NCI-H1417 (cell line): Measurements from ENCODE around the gene CIB2.
A peak's percentile ranks its signal among the peaks of the same experiment; 100 is the strongest.

Source experiments
- DNase-seq, 3 experiments: peaks; one replicate each; lab custom pipeline; 2025; lab: John Stamatoyannopoulos, UW

CIB2 gene

DNA sequence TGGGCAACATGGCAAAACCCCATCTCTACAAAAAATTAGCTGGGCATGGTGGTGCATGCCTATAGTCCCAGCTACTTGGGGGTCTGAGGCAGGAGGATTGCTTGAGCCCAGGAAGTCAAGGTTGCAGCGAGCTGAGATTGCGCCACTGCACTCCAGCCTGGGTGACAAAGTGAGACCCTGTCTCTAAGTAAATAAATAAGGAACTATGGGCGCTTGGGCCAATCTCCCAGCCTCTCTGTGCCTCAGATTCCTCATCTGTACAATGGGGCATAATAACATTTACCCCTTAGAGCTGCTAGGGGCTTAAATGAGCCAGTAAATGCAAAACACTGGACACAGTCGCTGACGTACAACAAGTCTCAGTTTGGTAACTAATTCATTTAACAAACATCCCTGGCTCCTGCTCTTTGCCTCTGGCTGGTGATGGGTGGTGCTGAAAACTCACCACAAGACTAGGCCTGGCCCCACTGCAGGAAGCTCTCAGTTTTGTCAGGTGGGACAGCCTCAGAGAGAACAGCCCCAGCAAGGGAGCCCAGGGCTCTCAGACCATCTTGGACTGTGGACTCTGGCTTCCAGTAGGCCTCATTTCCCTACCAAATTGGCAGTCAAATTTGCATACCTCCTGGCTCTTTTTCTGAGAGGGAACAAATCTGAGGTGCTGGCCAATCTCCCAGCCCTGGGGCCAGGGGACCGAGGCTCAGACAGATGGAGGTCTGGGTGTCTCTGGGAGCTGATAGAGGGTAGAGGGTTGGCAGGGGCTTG, 47.4 kb downstream of the CIB2 start:
- DNase-seq = no peak

DNA sequence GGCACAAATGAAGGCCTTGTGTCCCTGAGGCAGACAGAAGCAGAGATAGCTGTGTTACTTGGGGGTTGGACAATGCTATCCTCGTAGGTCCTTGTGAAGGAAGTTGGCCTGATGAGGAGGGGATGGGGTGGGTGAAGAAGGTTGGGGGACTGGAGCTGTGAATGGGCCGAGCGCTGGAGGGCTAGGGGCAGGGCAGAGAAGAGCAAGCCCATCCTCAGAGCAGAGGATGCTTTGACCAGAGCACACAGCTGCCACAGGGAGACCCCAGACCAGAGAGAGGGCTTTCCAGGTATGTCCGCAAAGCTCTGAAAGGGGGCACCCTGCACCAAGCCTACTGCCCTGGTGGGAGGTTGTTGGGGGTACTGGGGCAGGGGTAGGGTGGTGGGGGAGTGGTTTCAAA, 48.1 kb downstream of the CIB2 start:
- DNase-seq = no peak

DNA sequence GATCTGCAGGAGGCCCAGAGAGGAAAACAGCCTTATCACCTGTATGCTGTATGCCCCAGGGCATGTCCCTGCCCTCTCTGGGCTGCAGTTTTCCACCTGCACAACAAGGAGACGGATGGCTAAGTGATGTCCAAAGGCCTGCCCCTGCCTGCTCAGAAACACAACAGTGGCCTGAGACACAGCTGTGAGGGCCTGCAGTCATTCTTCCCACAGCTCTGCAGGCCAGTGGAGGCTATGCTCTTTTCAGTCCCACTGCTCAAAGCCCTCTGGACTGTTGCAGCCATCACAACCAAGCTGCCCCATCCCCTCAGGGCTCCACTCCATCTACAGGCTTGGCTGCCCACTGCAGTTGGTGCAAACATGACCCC, 48.5 kb downstream of the CIB2 start:
- no peak for DNase-seq

DNA sequence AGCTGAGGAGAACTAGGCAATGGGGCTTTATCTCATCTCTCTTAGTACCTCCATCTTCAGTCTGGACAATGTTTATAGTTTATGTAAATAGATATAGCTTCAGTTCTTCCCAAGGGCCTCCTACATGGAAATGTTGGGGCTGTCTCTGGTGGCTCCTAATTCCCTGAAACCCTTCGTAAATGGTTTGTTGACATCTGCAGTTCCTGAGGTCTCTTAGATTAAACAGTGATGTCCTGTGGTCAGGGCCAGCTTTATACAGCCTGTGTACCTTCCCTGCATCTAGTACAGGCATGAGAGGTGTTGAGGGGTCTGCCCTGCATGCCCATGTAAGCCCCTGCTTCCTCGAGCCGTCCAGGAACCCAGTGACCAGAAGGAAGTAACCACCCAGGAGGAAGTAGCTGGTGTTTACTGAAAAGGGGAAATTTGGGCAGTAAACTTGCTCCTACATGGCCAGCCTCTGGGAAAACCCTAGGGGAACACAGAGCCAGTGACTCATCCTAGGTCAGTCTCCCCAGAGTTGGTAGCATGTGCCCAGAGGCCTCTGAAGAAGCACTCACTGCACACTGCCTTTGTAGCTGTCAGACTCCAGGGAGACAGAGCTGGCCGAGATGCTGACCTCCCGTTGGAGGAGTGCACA, 49.0 kb downstream of the CIB2 start:
- DNase-seq = no peak

DNA sequence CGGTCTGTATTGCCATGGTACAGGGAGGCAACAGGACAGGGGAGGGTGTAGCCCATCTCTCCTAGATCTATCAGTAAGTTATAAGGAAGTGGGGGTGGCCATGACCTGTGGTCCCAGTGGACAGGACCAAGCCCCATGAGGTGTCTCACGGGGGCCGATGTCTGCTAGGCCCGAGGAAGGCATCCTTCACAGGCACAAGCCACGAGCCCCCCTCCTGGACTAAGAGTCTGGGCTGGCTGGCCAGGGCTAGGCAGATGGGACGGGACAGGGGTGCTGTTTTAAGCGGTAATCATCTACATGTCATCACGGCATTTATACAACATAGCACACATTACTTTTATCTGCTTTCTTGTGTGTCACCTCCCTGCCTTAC, 51.2 kb downstream of the CIB2 start:
- DNase-seq = no peak

DNA sequence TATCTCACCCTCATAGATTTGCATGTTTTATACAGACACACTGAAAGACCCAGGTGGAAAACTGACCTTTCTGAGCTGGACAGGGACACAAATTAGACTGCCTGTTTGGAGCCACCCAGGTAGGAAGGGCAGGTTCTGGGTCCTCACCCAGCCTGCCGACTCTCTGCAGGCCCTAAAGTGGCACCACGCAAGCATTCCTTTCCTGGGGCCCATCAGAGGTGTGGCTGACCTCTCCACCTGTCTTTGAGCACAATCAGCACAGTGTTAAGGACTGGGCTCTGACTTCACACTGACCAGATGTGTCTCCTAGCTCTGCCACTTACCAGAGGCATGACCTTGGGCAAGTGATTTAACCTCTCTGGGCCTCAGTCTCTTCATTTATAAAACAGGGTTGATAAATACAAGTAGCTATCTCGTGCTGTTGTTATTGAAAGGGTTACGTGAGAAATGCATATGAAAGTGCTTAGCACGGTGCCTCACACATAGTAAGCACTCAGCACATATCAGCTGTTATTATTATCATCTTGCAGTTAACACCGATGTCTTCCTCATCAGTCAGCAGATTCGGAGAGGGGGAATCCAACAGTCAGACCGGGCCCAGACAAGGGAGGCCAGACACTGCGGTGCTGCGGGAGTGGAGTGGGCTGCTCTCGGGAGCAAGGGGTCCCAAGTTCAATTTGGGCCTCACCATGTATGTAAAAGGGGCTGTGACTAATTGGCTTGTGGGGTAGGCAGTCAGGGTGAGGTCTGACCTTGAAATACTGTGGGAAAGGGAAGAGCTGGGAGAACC, 51.8 kb downstream of the CIB2 start:
- no peak for DNase-seq

DNA sequence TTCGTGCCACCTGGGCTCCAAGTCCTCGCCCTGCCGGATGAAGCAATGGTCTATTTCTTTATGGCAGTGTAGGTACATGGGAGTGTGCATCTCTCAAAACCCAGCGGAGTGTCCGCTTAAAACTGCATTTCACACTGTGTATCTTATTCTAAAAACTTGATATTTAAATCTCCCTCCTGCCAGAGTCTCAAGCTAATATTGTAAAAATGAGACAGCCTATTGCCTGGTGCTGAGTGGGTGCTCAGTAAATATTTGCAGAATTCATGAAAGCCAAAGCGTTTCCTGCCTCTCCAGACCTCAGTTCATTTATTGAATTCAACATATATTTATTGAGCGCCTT, 53.4 kb downstream of the CIB2 start:
- DNase-seq = peak in 1 of 3 experiments; percentile 85

DNA sequence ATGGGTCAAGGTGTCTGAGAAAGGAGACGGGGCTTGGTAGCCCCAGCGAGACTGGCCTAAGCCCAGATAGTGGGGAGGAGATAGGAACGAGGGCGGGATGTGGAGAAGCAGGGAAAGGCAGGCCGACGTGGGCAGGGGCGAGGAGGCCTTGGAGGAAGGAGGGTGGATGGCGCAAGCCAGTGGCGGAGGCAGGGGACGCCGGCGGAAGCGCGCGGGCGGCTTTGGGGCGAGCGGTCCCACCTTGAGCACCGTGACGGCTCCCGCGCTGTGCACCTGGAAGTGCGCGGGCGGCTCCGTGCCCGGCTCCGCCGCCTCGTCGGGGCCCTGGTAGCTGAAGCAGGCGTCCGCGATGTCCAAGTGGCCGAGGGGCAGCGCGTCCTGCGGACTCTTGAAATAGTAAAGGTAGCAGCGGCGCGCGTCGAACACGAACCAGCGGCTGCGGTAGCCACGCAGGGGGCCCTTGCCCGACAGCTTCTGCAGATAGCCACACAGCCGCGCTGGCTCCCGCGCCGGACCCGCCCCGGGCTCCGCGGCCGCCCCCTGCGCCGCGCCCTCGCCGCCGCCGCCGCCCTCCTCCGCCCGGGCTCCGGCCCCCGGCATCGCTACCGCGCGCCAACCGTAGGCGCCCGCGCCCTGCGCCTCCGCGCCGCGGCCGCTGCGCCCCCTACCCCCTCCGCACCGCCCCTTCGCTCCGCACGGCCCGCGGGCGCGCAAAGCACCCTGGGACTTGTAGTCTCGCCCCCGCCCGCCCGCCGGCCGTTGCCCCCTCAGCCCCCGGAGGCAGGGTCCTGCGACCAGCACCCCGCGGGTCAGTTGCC, 54.0 kb downstream of the CIB2 start, which contains the start of gene TBC1D2B:
TBC1D2B (minus strand) TSS at position 659 of the 818 bp plus-strand sequence; CDS start at position 600, 59 bp downstream.
- peak; percentile 44 to 93 (median 89) for DNase-seq

DNA sequence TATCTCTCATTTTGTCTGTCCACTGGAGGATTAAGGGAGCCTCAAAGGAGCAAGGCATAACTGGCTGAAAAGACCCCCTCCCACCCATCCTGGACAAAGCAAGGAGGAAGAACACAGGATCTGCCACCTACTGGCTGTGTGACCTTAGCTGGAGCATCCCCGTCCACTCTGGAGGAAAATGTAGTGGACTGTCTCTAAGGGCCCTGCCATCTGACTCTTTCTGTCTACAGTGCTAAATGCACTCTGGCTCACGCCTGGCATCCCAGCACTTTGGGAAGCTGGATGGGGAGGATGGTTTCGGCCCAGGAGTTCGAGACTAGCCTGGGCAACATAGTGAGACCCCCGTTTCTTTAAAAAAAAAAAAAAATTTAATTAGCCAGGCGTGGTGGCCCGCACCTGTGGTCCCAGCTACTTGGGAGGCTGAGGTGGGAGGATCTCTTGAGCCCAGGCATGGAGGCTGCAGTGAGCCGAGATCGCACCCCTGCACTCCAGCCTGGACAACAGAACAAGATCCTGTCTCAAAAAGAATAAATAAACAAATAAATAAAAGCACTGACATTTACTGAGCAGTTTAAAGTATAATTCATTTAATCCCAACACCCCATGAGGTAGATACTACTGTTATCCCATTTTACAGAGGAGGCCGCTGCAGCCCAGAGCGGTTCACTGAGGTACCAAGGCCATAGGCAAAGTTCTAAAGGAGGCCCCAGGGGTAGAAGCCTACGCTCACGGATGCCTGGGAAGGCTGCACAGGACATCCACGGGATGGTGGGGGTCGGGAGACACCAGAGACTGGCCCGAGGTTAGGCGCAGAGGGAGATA, 54.8 kb downstream of the CIB2 start:
- peak in 1 of 3 experiments; percentile 54 for DNase-seq

DNA sequence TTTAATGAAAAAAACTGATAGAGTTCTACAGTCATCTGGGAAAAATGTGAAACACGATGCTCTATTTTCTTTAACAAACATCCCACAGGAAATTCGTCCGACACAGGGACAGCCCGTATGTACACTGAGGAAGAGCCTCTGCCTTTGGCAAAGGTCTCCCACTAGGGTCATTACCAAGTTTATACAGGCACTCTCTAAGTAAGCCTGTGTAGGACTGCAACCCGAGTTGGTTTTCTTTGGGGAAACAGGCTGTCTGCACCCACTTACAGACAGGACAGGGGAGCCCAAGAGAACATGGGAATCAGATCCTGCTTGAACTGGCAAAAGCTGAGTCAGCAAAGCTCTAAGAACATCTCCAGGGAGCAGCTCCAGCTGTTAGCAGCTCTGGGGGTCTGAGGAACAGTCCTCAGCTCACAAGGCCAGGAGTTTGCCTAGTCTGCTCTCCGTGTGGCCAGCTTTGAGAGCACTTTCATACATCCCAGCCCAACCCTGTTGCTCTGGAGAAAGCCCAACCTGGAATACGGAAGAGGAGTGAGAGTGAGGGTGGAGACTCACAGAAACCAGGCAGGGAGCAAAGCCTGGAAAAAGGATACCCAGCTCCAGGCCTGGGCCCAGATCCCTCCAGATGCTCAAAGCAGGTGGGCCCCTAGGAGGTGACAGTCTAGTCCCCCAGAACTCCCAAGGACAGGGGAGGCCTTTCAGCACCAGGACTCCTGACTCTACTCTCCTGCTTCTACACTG, 55.6 kb downstream of the CIB2 start:
- DNase-seq = peak; percentile 33 to 65 (median 45)

DNA sequence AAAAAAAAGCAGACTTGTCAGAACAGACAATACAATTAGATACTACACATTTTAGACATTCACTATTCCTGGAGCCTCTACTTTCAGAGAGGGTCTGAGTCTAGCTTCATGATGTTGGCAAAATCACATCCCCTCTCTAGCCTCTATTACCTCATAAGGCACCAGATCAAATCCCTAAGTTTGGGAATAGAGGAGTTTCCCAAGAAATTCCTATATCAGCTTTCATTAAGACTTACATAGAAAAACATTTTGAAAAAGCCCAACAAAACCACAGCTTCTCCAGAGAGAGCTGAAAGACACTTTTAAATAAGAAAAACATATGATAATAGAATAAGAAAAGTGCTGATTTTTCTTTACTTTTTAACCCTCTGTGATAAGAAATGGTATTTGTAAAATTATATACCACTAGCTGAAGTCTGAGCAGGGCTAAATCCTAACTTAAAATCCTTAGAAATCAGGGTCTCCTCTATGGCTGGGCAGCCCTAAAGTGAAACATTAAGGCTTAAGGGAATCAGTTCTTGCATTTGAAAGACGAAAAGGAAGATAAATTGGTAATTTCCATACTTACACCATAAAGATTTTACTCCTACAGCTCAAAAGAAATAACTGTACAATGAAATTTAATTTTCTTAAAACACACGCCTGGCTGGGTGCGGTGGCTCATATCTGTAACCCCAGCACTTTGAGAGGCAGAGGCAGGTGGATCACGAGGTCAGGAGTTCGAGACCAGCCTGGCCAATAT, 58.0 kb downstream of the CIB2 start:
- no peak for DNase-seq

DNA sequence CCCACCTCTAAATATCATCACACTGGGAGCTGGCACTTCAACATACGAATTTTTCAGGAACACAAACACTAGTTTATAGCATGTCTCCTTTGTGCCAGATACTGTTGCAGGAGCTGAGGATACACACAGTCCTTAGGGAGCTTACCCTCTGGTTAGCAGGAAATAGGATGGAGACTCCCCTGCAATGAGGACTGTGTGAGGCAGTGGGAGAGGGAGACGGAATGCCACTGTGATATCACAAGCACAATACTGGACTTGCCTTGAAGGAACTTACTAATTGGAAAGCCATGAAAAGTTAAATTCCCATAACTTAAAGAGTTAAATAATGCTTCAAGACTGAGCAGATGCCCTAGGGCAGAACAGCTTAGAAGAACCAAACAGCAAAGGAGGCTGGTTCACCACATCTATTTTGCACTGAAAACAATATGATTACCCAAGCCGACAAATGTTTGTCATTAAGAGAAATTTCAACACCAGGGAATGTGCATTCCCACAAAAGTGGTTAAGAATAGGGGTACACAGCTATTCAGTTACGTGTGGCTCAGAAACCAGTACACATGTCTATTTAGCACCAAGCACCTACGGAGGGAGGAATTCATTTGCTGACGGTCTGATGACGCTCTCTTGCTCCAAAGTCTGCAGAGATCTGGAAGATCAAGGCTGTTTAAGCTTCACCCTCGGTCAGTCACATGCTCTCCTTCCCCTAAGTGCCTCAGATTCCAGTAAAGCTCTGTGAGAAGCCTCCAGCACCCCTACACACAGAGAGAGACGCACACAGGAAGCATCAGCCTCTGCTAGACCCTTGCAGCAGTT, 59.0 kb downstream of the CIB2 start:
- DNase-seq = no peak

DNA sequence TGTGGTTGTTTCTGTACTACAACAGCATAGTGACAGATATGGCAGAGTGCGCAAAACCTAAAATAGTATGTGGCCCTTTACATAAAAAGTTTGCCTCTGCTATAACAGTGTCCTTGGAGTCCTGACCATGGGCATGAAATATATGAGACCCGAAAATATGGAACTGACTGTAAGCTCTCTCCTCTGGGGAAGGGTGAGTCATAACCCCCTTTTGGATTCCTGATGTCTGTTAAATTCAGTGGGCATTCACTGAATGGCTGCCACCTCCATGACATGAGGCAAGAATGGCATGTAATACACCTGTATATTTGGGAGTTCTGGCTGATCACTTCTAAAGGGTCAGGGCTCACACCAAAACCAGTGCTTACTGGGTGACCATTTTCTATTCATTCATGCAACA, 59.9 kb downstream of the CIB2 start:
- no peak for DNase-seq

DNA sequence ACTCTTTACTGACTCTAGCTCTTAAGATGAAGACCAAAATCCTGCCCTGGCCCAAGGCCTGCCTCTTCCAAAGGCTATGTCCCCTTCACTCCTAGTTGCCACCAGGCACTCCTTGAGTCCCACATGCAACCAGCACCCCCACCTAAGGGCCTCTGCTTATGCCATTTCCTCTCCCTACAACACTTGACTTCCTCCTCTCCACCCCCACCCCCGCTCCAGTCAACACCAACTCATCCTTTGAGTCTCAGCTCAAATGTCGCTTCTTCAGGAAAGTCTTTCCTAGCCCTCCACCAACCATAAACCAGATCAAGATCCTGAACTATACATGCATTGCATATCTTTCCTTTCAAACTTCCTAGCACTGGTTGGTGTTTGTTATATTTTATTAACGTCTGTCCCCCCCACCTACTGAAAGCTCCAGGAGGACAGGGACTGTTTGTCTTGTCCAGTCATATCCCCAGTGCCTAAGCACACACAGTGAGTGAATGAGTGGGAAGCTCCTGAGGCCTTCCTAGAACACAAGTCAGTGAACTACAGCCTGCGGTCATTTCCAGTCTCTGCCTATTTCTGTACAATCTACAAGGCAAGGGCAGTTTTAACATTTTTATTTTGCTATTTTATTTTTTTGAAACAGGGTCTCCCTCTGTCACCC, 61.1 kb downstream of the CIB2 start:
- DNase-seq = no peak

DNA sequence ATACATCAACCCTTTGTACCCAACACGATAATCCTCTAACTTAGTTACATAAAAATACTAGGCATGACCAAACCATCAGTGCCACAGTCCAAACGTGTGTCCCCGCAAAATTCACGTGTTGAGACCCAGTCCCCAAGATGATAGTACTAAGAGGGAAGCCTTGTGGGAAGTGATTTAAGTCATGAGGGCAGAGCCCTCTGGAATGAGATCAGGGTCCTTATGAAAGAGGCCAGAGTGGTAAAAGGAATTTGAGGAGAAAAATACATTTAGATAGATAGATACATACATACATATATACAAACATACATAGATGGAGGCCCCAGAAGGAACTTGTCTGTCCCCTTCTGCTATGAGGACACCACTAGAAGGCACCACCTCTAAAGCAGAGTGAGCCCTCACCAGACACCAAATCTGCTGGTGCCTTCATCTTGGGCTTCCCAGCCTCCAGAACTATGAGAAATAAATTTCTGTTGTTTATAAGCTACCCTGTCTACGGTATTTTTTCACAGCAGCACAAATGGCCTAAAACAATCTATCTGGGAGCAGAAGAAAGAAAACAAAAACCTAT, 61.7 kb downstream of the CIB2 start:
- DNase-seq = no peak

DNA sequence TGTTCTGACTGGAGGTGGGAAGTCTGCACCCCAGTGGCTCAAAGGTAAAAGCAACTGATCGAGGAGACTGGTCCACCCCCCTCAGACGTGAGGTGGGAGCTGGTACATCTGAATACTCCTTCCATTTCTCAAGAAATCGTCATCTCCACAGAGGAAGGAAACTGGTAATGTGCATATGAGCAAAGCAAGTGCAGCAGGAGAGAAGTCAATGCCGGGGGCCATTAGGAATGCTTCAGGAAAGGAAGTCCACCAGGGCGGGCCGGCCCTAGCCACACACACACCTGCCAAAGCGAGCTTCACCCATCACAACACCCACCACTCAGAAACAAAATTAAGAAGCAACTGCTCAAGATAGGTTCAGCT, 62.2 kb downstream of the CIB2 start:
- no peak for DNase-seq

DNA sequence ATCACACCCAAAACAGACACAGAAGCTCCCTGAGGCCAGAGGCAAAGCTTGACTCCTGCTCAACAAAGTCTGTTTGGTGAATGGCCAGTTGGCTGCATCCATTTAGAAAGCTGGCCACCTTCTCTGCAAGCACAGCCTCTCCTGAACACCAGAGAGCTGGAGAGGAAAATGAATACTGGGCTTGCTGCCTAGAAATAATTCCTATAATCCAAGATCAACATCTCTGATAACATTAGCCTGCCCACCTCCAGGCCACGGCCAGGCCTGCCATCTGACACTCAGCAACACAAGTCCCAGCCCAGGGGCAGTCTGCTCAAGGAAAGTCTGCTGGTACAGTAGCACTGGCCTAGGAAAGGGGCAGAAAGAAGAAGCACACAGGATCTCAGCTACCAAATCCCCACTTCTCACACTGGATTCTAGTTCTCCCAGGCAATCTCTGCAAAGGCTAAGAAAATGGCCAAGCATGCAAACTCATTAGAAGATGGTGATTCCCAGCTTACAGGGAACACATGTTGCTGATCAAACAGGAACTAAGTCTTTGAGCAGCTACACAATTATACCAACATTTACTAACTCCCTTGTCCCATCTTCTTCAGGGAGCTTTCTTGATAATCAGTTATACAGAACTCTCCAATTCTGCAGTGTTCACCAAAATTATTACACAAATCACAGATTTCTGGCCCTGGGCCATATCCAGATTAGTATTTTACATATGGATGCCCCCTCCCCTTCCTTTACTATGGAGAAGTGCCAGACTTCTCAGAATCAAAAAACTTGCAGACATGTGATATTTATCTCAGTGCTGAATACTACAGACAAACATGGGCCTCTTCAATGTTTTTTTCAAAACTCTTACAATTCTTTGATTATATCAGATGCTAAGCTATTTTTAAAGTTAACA, 63.7 kb downstream of the CIB2 start:
- DNase-seq = no peak
